Mucosa of descending colon (tissue), 3 donors: ENCODE results near the gene RARA. TPM values are rescaled to one million over a fixed set of nuclear protein-coding genes. Genes with fewer than 3 reads are reported as not detected.

ENCODE experiments used
- ATAC-seq: fragments of 200-7000 bp; cut with Tn5 transposase; one replicate; pipeline ENCODE4 v1.9.1; 2020; ENCODE audit warnings: mild to moderate bottlenecking, moderate library complexity
- DNase-seq, 3 donors: peaks; one replicate each; pipeline ENCODE4 v3.0.0-alpha.2; 2020
- H3K36me3 ChIP-seq: fragments of 200-600 bp; one replicate; pipeline ENCODE4 v1.8.0; 2021; ENCODE audit warnings: low read depth, mild to moderate bottlenecking
- H3K4me1 ChIP-seq: fragments of 200-600 bp; one replicate; pipeline ENCODE4 v1.8.0; 2021; ENCODE audit warnings: low read depth, mild to moderate bottlenecking
- H3K4me3 ChIP-seq: fragments of 200-600 bp; one replicate; pipeline ENCODE4 v1.8.0; 2021; ENCODE audit warnings: mild to moderate bottlenecking
- H3K9me3 ChIP-seq: fragments of 200-600 bp; one replicate; pipeline ENCODE4 v1.8.0; 2021; ENCODE audit warnings: mild to moderate bottlenecking
- CTCF ChIP-seq: fragments of 200-600 bp; IDR thresholded peaks from one replicate; pipeline ENCODE4 v1.8.0; 2022; ENCODE audit warnings: antibody characterized with exemption, mild to moderate bottlenecking
- intact Hi-C, 2 donors: fragments of 100-400 bp; cut with DNase I in 1 of 2; cut with micrococcal nuclease in 1 of 2; formaldehyde crosslinking; loops; one replicate each; pipeline versions ENCODE4 v1.11.0 to v1.11.1; 2022; cut with DNase I, micrococcal nuclease
- total RNA-seq, 3 donors: library from RNA; stranded (reverse); fragmentation: NEBNext Ultra II Directional in 2 of 3; extraction: Animal tissue kit (Norgen Biotek cat#: 25700) in 2 of 3; gene quantifications; one replicate each; pipeline versions ENCODE4 v1.2.1 to v1.2.4, GENCODE V29; 2021 to 2023
- donor health status: DM: no; HTN: no; CAD: no; lungs with moderate emphysema.
- donor health status: DM: no; HTN: no; CAD: no.
- donor health status: DM: no; HTN: yes; CAD: no.

Gene RARA
- total RNA-seq, 3 donors from 2014 or later, result 42.2 to 51.2 (median 49.6) TPM

- Histone ChIP-seq H3K36me3 (no peaks in the 10 kb centered on the region), H3K4me1 (peaks cover 9% of the 10 kb centered on the region), H3K9me3 (no peaks in the 10 kb centered on the region), H3K4me3 (no peak overlapping the region)
- no peak for DNase-seq
- ATAC-seq, result peak; percentile 1
- no peak for TF ChIP-seq CTCF
- intact Hi-C loops, result no loop called here
These were observed 53.1 kb downstream of the RARA start for GRCh38 chr17:40361925-40362695.

GRCh38 chr17:40362696-40363110 lies 53.7 kb downstream of the RARA start:
- intact Hi-C loops, result no loop called here
- no peaks in the 10 kb centered on the region for H3K36me3 ChIP-seq
- no peaks in the 10 kb centered on the region for H3K9me3 ChIP-seq
- ATAC-seq (peak; percentile 89), DNase-seq (peak; percentile 83 to 90 (median 88))
- TF ChIP-seq CTCF, result peak; percentile 64
- peak overlapping the region; percentile 17 for H3K4me3 ChIP-seq
- peaks cover 9% of the 10 kb centered on the region for H3K4me1 ChIP-seq

- TF ChIP-seq CTCF, result no peak
- Histone ChIP-seq H3K9me3 (no peaks in the 10 kb centered on the region), H3K4me3 (peak overlapping the region; percentile 17), H3K36me3 (no peaks in the 10 kb centered on the region), H3K4me1 (peaks cover 9% of the 10 kb centered on the region)
- peak; percentile 57 for ATAC-seq
- peak in 2 of 3 donors; percentile 59 to 62 for DNase-seq
- intact Hi-C loops, result no loop called here
These were observed 54.3 kb downstream of the RARA start for GRCh38 chr17:40363111-40363827.

- no peaks in the 10 kb centered on the region for H3K36me3 ChIP-seq
- H3K4me3 ChIP-seq, result no peak within 1 kb of the TSS
- DNase-seq (no peak), ATAC-seq (no peak)
- H3K4me1 ChIP-seq, result peaks cover 6% of the 10 kb centered on the region
- intact Hi-C loops, result no loop called here
- TF ChIP-seq CTCF, result no peak
- H3K9me3 ChIP-seq, result no peaks in the 10 kb centered on the region
These were observed 55.3 kb downstream of the RARA start, which contains the start of gene GJD3 for GRCh38 chr17:40364121-40364861. Gene GJD3, minus strand, starts transcription at chr17:40364737. Its CDS starts 922 bp downstream, at chr17:40363815.

GRCh38 chr17:40364906-40365305 lies 55.9 kb downstream of the RARA start:
- no peak for TF ChIP-seq CTCF
- no peak for ATAC-seq
- intact Hi-C loops, result no loop called here
- H3K36me3 ChIP-seq, result no peaks in the 10 kb centered on the region
- no peak for DNase-seq
- no peak overlapping the region for H3K4me3 ChIP-seq
- H3K4me1 ChIP-seq, result peaks cover 6% of the 10 kb centered on the region
- H3K9me3 ChIP-seq, result no peaks in the 10 kb centered on the region
